HG03175 (cell line): ENCODE measurements around the gene SGCD.

Source experiments
- ATAC-seq: cut with Tn5 transposase; IDR thresholded peaks from one replicate; pipeline ENCODE4 v1.9.1; 2021; ENCODE audit warnings: mild to moderate bottlenecking, moderate library complexity; ENCODE audit not compliant: unreplicated experiment

SGCD gene

DNA sequence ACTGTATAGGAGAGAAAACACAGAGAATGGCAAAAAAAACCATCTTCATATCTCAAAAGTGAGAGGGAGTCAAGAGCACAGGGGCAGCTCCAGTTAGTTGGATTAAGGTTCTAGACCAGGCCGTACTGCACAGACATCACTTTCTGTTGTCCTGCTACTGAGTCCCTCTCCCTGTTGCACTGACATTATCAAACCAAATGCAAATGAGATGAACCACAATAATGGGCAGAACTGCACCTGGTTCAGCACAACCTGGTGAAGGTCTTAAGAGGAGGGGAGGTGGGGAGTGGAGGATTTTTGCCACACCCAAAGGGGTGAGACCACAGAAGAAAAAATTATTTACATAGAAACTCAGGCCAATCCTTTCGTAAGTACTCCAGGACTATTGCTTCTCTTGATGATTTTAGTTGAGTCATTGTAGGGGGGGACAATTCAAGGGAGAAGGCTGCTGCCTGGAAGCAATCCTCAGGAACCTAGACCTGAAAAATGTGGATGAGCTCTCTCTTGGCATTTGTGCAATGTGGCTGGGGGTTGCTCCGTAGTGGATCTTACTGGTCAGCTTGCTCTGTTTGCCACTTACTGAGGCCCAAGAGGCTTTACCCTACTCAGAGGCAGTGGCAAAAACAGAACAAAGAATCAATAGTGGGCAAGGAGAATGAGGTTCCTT lies 428.6 kb downstream of the SGCD start:
- ATAC-seq = no peak

DNA sequence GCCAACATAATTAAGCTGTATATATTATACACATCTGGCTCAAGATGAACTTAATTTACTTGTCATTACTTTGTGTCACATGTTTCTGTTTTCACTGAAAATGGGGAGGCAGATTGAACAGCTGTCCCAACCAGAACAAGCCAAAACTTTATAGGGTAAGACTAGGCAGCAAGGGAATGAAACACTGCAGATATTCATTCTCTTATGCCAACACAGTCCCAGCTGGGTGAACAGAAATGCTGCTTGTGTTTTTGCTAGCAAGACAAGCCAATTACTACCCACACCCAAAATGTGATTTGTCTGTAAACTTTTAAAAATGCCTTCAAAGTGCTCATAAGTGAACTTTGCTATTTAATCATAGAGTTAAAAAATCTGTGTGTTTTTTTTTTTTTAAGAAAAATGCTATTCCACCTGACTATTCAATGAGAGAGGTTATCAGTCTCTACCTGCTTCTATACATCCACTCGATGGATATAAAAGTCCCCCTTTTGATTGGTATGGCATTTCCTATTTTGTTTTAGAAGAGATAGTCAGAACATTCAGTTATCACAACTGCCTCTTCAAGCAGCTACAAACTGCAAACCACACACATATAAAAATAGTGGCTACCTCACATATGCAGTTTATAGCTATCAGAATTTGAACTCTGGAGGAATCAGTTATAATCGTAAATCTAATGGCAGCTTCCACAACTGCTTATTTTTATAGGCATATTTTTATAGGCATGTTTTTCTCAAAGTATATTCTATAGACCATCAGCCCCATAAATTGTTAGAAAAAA lies 431.2 kb downstream of the SGCD start:
- ATAC-seq = no peak

DNA sequence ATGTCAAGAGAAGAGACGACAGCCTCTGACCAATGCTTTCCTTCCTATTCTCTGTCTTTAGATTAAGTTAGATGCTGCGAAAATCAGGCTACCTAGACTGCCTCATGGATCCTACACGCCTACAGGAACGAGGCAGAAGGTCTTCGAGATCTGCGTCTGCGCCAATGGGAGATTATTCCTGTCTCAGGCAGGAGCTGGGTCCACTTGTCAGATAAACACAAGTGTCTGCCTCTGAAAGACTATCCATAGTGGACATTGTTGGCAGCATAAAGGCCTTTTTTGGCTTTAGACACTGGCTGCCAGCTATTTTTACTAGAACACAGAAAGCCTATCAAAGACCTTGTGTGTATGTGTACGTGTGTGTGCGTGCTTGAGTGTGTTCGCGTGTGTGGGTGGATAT lies 432.2 kb downstream of the SGCD start:
- ATAC-seq = no peak

DNA sequence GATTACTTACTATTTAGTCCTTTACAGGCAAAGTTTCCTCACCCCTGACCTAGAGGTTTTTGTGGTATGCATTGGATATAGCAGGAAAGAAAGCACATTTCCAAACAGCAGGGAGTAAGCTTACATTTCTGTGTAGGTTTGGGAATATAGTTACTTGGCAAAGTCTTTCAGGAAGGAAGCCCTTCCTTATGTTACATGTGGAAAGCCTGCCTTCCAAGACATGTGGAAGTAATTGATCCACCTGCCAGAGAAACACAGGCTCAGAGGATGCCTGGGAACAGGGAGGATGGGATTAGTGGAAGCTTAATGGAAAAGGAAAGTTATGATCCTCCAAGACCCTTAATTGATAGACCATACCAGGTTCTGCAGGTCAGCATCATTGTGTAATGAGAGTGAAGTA lies 435.8 kb downstream of the SGCD start:
- ATAC-seq = no peak

DNA sequence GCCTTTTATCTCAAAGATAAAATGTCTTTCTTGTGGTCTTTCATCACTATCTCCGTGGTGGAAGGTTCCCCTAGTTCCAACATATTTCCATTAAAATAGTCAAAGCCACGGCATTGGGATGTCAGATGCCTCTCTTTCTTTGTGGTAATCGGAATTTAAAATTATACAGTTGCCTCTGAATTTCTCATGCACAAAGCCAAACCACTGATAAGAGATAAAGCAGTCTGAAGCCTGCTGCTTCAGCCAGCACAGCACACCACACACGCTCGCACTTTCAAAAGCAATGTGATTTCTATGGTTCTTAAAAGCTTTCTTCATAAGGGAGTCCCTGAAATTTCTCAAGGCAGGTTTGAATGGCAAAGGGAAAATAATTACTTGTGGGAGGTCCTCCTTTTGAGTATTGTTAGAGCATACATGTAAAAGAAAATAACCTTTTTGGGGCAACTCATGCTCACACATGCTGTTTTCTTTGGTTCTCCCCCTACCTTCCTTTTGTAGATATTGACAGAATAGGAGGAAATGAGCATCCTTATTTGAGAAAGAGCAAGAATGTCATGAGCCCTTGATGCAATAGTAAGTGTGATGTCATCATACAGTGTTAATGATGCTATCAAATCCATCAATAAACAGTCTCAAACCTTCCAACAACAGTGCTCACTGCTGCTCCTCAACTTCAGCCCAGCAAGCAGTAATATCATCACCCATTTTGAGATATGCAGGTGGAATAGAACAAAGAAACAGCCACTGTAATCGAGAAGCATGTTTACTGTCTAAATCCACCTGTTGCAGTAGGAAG lies 437.4 kb downstream of the SGCD start:
- no peak for ATAC-seq

DNA sequence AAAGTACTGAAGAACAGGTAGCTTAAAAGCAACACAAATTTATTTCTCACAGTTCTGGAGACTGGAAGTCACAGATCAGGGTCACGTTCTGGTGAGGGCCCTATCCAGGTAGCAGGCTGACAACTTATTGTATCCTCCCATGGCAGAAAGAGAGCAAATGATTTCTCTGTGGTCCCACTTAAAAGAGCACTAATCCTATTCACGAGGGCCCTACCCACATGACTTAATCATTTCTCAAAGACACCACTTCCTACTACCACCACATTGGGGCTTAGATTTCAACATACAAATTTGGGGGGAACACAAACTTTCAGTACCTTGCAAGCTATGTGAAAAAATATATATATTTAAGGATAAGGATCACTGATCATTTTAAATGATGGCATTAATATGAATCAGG lies 447.3 kb downstream of the SGCD start:
- ATAC-seq = no peak

DNA sequence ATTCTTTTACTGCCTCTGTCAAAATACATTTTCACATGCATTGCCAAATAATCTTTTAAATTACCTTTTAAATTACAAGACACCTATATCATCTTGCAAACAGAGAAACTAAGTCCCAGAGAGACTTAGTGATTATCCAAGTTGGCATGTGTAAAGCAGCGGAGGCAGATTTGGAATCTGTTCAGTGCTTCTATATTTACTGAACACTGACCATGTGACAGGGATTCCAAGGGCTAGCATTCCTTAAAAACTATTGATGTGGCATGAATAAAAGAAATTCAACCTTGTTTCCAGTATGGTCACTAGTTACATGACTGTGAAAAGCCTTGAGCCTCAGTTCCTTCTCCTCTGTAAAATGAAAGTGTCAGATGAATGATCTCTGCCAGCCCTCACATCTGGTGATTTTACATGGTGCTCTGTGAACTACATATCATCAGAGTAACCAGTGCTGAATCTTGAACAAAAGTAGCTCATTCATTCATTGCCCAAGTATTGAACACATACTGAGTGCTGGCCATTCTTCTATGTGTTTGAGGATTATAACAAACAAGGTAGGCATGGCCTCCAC lies 451.3 kb downstream of the SGCD start:
- ATAC-seq = no peak

DNA sequence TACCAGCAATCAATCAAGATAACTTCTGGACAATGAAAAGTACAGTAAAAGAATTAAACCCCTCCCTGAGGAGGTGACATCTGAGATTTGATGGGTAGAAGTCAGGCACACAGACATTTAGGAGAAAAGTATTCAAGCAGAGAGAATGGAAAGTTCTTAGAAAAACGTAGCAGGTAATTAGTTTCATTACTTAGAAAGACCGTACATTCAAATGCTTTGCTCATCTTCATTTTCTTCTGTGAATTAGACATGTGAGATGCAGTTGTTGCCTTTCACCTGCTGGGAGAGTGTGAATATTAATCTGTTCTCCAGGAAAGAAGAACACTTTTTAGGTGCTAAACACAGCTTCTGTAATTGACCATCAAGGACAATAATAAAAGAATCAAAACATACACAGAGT lies 451.8 kb downstream of the SGCD start:
- ATAC-seq = no peak

DNA sequence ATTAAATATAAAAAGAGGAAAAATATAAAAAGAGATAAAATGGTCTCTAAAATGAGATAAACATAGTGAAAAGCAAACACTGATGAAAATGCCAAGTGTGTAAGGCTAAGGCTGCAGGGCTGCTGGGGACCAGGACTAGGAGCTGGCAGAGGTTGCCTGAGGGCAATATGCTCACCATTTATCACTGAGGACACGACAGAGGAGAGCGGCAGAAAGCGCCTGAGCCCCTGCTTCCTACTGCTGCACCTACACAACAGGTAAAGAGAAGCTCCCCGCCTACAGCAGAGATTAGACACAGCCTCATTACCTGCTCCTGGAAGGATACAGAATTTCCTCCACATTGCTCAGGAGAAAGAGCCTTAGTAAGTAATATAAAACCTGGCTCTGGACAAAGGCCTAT lies 452.5 kb downstream of the SGCD start:
- ATAC-seq = no peak

DNA sequence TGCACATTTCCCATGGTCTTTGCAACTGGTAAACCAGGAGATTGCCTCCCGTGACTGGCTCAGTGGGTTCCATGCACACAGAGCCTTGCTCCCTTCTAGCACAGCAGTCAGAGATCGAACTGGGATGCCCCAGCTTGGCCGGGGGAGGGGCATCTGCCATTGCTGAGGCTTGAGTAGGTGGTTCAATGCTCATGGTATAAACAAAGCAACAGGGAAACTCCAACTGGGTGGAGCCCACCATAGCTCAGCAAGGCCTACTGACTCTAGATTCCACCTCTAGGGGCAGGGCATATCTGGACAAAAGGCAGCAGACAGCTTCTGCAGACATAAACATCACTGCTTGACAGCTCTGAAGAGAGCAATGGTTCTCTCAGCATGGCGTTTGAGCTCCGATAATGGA lies 456.1 kb downstream of the SGCD start:
- ATAC-seq = no peak

DNA sequence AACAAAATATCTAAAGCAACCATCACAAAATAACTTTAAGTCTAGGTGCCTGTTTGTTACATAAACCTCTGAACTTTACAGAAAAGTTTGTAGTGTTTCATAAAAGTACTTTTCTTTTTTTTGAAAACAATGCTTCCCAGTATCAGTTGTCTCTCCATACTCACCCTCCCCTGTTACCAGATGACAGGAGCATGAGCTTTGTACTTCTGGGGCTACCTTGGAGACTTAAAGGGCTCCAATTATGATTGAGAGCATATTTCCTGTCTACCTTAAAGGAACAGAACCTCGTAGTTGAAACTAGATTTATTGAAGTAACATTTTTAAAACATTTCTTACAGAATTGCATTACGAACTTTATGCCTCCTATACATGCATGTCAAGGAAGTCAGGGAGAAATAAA lies 467.7 kb downstream of the SGCD start:
- ATAC-seq = no peak

DNA sequence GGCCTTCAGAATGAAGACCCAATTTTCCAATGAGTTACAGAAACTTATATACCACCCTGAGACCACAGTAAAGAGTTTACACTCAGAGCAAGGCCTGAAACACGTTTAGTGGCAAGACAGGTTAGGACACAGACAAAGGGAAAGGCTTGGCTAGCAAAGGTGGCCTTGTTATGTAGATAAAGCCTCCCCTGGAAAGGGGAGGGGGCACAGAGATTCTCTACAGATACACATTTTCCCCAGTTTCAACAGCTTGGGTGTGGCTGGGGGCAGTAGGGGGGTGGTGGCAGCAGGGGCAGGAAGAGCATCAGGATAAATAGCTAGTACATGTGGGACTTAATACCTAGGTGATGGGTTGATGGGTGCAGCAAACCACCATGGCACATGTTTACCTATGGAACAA lies 471.2 kb downstream of the SGCD start:
- no peak for ATAC-seq

DNA sequence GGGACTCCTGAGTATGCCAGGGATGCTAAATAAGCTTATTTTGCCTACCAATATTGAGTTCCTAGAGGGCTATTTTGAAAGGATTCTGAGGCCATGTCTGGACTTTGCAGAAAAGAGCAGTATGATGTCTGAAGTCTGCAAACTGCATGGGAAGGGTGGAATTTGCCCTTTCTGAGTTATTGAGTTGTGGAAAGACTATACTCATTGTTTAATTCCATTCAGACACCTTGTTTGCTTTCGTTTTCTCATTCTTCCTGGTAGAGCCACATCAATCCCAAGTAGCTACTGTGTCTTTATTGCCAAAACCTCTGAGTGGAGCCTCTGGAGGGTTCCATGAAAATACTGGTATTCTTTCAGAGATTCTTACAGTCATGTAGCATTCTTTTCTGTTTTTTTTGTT lies 472.2 kb downstream of the SGCD start:
- ATAC-seq = no peak

DNA sequence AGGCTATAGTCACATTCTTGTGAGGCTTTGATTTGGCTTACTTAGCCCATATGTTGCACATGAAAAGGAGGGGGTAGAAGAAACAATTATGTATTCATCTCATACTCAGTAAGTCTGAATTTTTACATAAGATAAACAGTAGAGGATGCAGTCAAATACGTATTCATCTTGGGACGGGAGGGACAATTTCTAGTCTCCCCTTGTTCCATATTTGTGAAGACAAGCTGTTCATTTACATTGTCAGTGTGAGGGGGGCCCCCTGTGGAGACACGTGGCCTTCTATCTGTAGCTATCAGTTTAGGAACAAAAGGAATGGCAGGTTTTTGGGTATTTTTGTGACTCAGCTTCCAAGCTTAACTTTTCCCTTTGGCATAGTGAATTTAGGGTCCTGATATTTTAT lies 474.0 kb downstream of the SGCD start:
- no peak for ATAC-seq

DNA sequence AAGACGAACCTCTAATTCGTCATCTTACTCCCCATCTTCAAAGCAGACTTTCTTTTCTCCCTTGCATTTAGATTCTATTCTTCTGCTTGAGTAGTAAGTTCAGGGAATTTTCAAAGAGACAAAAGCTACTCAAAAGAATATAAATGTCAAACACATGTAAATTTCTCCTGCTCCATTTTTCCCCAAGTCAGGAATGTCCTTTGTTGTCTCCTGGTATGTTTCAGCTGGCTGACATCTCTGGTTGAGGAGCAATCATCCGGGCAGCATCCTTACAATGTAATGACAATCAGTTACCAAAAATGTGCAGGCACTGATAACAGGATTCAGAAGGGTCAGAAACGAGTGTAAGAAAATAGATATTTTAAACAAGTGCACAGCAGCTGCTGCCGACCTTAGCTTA lies 475.5 kb downstream of the SGCD start:
- no peak for ATAC-seq

DNA sequence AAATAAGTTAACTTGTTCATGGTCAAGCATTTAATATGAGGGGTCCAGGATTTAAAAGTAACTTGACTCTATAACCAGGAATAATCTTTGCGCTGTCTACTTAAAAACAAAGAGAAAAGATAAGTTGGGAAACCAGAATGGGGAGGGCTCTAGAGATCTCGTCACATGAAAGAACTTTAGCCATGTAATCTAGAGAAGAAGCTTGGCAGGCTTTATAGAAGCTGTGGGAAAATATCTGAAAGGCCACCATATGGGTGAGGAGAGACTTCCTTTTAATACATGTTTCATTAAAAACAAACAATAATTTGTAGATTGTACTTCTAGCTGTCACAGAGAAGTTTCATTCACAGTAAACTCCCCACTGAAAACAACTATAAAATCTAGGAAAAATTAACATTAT lies 476.4 kb downstream of the SGCD start:
- ATAC-seq = no peak

DNA sequence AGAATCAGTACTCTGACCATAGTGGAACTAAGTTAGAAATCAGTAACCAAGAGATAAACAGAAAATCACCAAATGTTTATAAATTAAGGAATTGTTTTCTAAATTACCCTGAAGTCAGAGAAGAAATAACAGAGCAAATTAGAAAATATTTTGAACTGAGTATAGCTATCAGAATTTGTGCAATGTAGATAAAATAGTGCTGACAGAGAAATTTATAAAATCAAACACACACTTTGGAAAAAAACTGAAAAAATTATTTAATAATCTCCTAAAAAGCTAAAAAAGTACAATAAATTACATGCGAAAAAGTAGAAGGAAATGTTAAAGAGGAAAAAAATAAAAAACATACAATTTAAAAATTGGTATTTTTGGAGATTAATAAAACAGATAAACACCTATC lies 486.0 kb downstream of the SGCD start:
- no peak for ATAC-seq

DNA sequence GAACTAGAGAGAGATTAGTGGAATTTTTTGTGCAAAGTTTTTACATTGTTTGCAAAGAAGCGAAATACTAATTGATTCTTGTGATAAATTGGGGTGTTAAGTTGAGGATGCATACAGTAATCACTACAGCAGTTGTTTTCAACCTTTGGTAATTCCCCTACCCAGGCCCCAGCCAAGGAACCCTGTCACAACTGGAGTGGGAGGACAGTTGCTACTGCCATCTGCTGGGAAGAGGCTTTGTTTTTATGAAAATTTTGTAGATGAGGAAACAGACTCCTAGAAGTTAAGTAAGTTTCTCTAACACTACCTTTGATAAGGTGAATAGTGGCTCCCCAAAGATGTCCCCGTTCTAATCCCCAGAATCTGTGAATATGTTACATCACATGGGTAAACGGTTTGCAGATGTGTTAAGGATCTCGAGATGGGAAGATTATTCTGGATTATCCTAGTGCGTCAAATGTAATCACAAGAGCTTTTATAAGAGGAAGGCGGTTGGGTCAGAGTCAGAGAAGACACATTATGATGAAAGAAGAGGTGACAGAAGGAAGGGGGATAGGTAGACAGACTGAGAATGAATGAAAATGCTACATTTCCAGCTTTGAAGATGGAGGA lies 489.1 kb downstream of the SGCD start:
- no peak for ATAC-seq
